Fibroblast of gingiva (primary cell): Measurements from ENCODE around the gene FGF14.

ENCODE experiments used
- DNase-seq: peaks from one replicate; pipeline ENCODE4 v3.0.0-alpha.2; 2011; ENCODE audit warnings: low read depth

FGF14 gene

GRCh38 chr13:102367836-102368235, 34.0 kb downstream of the FGF14 start:
- no peak for DNase-seq

- no peak for DNase-seq
These were observed 40.7 kb downstream of the FGF14 start for GRCh38 chr13:102361113-102361512.

- no peak for DNase-seq
These were observed 42.6 kb downstream of the FGF14 start for GRCh38 chr13:102359264-102359663.

- no peak for DNase-seq
These were observed 46.6 kb downstream of the FGF14 start for GRCh38 chr13:102355251-102355650.

- DNase-seq: no peak
These were observed 47.8 kb downstream of the FGF14 start for GRCh38 chr13:102354011-102354410.

- no peak for DNase-seq
These were observed 50.3 kb downstream of the FGF14 start for GRCh38 chr13:102351521-102351920.

- DNase-seq: no peak
These were observed 54.4 kb downstream of the FGF14 start for GRCh38 chr13:102347490-102347889.

- no peak for DNase-seq
These were observed 55.1 kb downstream of the FGF14 start for GRCh38 chr13:102346769-102347168.

- no peak for DNase-seq
These were observed 57.4 kb downstream of the FGF14 start for GRCh38 chr13:102344410-102344809.

- no peak for DNase-seq
These were observed 68.3 kb downstream of the FGF14 start for GRCh38 chr13:102333320-102334198.

GRCh38 chr13:102328909-102329308, 72.9 kb downstream of the FGF14 start:
- DNase-seq: no peak

GRCh38 chr13:102327119-102327617, 74.7 kb downstream of the FGF14 start:
- no peak for DNase-seq

GRCh38 chr13:102326381-102327118, 75.3 kb downstream of the FGF14 start:
- no peak for DNase-seq

GRCh38 chr13:102325321-102325720, 76.5 kb downstream of the FGF14 start:
- no peak for DNase-seq

GRCh38 chr13:102323505-102323904, 78.3 kb downstream of the FGF14 start:
- no peak for DNase-seq

GRCh38 chr13:102323012-102323411, 78.8 kb downstream of the FGF14 start:
- DNase-seq: no peak

- DNase-seq: no peak
These were observed 79.6 kb downstream of the FGF14 start for GRCh38 chr13:102322211-102322610.

- DNase-seq: no peak
These were observed 83.6 kb downstream of the FGF14 start for GRCh38 chr13:102318233-102318632.

- DNase-seq: peak; percentile 57
These were observed 84.3 kb downstream of the FGF14 start for GRCh38 chr13:102317593-102317992.

GRCh38 chr13:102316732-102317131, 85.1 kb downstream of the FGF14 start:
- DNase-seq: no peak

GRCh38 chr13:102312841-102313240, 89.0 kb downstream of the FGF14 start:
- no peak for DNase-seq

GRCh38 chr13:102311901-102312300, 89.9 kb downstream of the FGF14 start:
- DNase-seq: no peak

- no peak for DNase-seq
These were observed 90.4 kb downstream of the FGF14 start for GRCh38 chr13:102311419-102311796.
